GM12892 (cell line): ENCODE results near the gene ITPKB.

Experiments
- POLR2A ChIP-seq: IDR thresholded peaks from 2 replicates; pipeline ENCODE4 v1.6.1; 2011; ENCODE audit warnings: low read depth, low read length, control low read depth
- POLR2AphosphoS5 ChIP-seq: IDR thresholded peaks from 2 replicates; pipeline ENCODE4 v1.6.1; 2011; ENCODE audit warnings: low read depth, low read length, control low read depth

DNA sequence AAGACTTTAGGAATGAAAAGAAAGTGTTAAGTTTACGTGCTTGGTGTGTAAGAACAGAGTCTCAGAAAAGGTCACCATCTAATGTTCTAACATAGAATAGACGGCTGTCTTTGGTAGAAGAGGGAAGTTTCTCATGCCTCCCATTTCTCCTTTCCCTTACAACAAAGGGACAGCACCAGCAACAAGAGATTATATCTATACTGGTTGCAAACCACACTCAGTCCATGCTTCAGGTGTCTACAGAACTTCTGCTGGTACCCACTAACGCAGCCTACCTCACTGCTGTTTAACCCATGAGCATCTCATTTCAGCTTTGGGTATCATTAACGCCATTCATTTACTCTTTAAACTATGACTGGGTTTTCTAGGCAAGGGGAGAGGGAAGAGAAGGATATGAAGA is 9.2 kb upstream of the ITPKB start:
- TF ChIP-seq POLR2A (no peak), POLR2AphosphoS5 (no peak)
